HEK293 (cell line): Measurements from ENCODE around the gene PTPRF.

Experiments
- ZNF544 ChIP-seq: fragments of 450-650 bp; formaldehyde crosslinking; IDR thresholded peaks from 2 replicates; pipeline ENCODE4 v1.5.0; 2017; ENCODE audit warnings: missing biosample characterization, missing genetic modification characterization
- ZNF629 ChIP-seq: fragments of 450-650 bp; formaldehyde crosslinking; IDR thresholded peaks from 2 replicates; pipeline ENCODE4 v1.5.1; 2017; ENCODE audit warnings: missing biosample characterization, missing genetic modification characterization

DNA sequence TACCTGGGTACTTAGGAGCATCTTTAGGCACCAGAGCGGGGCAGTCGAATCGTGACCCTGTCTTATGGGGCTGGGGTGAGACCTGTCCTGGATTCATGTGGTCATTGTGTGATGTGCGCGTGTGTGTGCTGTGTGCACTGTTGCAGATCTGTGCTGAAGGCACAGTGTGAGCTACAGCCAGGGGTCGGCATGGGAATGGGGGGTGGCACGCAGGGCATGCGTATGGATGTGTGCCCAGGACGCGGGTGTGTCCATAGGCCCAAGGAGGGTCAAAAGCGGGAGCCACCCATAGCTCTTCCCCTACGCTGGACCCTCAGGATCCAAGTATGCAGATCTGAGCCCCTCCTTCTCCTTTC lies 14.6 kb downstream of the PTPRF start:
- TF ChIP-seq ZNF629 (tag by site-specific recombination) (no peak), ZNF544 (tag by site-specific recombination) (no peak)
